ENCODE results near the gene SLC17A2.

DNA sequence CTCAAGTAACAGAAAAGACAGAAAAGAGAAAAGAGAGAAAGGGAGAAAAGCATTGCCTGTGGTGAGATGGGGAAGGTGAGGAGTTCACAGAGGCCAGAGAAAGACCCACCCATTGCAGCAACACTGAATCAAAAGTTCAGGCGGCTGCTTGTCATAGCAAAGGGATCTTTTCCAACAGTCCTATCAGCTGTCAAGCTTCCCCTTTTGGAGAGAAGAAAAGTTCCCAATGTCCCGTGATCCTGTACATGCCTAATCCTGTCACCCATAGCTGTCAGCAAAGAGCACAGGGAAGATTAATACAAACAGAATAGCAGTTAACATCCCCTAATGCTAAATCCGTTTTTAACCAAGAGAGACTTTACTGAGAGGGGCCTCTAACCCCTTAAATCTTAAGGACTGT, 23.2 kb upstream of the SLC17A2 start:
- TF ChIP-seq, protein P1, sequence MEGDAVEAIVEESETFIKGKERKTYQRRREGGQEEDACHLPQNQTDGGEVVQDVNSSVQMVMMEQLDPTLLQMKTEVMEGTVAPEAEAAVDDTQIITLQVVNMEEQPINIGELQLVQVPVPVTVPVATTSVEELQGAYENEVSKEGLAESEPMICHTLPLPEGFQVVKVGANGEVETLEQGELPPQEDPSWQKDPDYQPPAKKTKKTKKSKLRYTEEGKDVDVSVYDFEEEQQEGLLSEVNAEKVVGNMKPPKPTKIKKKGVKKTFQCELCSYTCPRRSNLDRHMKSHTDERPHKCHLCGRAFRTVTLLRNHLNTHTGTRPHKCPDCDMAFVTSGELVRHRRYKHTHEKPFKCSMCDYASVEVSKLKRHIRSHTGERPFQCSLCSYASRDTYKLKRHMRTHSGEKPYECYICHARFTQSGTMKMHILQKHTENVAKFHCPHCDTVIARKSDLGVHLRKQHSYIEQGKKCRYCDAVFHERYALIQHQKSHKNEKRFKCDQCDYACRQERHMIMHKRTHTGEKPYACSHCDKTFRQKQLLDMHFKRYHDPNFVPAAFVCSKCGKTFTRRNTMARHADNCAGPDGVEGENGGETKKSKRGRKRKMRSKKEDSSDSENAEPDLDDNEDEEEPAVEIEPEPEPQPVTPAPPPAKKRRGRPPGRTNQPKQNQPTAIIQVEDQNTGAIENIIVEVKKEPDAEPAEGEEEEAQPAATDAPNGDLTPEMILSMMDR (IDR thresholded peaks at IDR 0.05; ENCODE audit: low read length): no peak
- TF ChIP-seq EZH2phosphoT487 (IDR thresholded peaks at IDR 0.05; ENCODE audit: low read length): no peak
- no peak for TF ChIP-seq EZH2 (optimal IDR thresholded peaks at IDR 0.05; ENCODE audit: low read depth, low read length)
